Activated CD8-positive, alpha-beta T cell treated with anti-CD3 and anti-CD28 coated beads for 36 hours (primary cell): ENCODE measurements around the gene QRSL1. TPM values are rescaled to one million over a fixed set of nuclear protein-coding genes. Genes with fewer than 3 reads are reported as not detected.
A peak's percentile ranks its signal among the peaks of the same experiment; 100 is the strongest.

Source experiments
- ATAC-seq: fragments of 200-7000 bp; cut with Tn5 transposase; one replicate; pipeline ENCODE4 v1.10.0; 2021; ENCODE audit warnings: mild to moderate bottlenecking, moderate library complexity
- CTCF ChIA-PET: fragments of 350-600 bp; sonication (Branson Sonifier 250); formaldehyde crosslinking; loops from one replicate; lab custom pipeline; 2021; ENCODE audit warnings: antibody characterized with exemption; lab: Charles Lee
- POLR2A ChIA-PET: fragments of 350-600 bp; sonication (Branson Sonifier 250); formaldehyde crosslinking; loops from one replicate; lab custom pipeline; 2021; ENCODE audit warnings: antibody characterized with exemption; lab: Charles Lee
- DNase-seq: peaks from one replicate; pipeline ENCODE4 v3.0.0-alpha.2; 2020
- H3K27ac Mint-ChIP-seq: one replicate; pipeline ENCODE4 v1.8.0; 2021; ENCODE audit warnings: mild to moderate bottlenecking, mixed read lengths
- H3K27me3 Mint-ChIP-seq: one replicate; pipeline ENCODE4 v1.8.0; 2021; ENCODE audit warnings: mixed read lengths
- H3K36me3 Mint-ChIP-seq: one replicate; pipeline ENCODE4 v1.8.0; 2021; ENCODE audit warnings: low read depth, mixed read lengths
- H3K4me1 Mint-ChIP-seq: one replicate; pipeline ENCODE4 v1.8.0; 2021; ENCODE audit warnings: low read depth, mixed read lengths
- H3K4me3 Mint-ChIP-seq: one replicate; pipeline ENCODE4 v1.8.0; 2021; ENCODE audit warnings: mild to moderate bottlenecking, moderate library complexity, mixed read lengths
- H3K9me3 Mint-ChIP-seq: one replicate; pipeline ENCODE4 v1.8.0; 2021; ENCODE audit warnings: mixed read lengths
- CTCF ChIP-seq: fragments of 200-600 bp; IDR thresholded peaks from one replicate; pipeline ENCODE4 v1.8.0; 2022; ENCODE audit warnings: antibody characterized with exemption, mild to moderate bottlenecking
- intact Hi-C: fragments of 100-400 bp; cut with micrococcal nuclease; formaldehyde crosslinking; loops from one replicate; pipeline ENCODE4 v1.10.0; 2022
- total RNA-seq, 2 experiments: library from RNA; stranded (reverse); gene quantifications; one replicate each; pipeline ENCODE4 v1.2.3, GENCODE V29; 2021

QRSL1 gene
- total RNA-seq, 2 experiments from 2014 or later = 16.6 to 20.8 TPM

GRCh38 chr6:106599440-106599839, 29.9 kb upstream of the QRSL1 start:
- H3K36me3 Mint-ChIP-seq = peaks cover 15% of the 10 kb centered on the region
- H3K9me3 Mint-ChIP-seq = peaks cover 3% of the 10 kb centered on the region
- no peaks in the 10 kb centered on the region for H3K27me3 Mint-ChIP-seq
- no peak overlapping the region for H3K4me3 Mint-ChIP-seq
- H3K4me1 Mint-ChIP-seq = no peaks in the 10 kb centered on the region
- intact Hi-C loops = no loop called here
- POLR2A ChIA-PET = no interaction called here
- DNase-seq (no peak), ATAC-seq (no peak)
- TF ChIP-seq CTCF = no peak
- CTCF ChIA-PET = interaction anchor here (1.9 kb wide), 1 partner anchor 33 kb away, joined by 6 read pairs; no protein-coding TSS in a partner anchor
- H3K27ac Mint-ChIP-seq = no peak overlapping the region

GRCh38 chr6:106600329-106600728, 29.0 kb upstream of the QRSL1 start:
- ATAC-seq = no peak

GRCh38 chr6:106608080-106608668, 21.2 kb upstream of the QRSL1 start:
- peak; percentile 72 for ATAC-seq
- TF ChIP-seq CTCF = peak; percentile 87
- intact Hi-C loops = loop anchor here (5.0 kb wide), 1 partner anchor 369 kb away; no protein-coding TSS in a partner anchor
- DNase-seq = peak; percentile 26
- Mint-ChIP-seq H3K36me3 (peaks cover 5% of the 10 kb centered on the region), H3K4me3 (no peak overlapping the region), H3K27ac (no peak overlapping the region), H3K27me3 (no peaks in the 10 kb centered on the region), H3K4me1 (peaks cover 9% of the 10 kb centered on the region), H3K9me3 (no peaks in the 10 kb centered on the region)
- ChIA-PET CTCF (interaction anchor here (0.7 to 2.7 kb wide), 16 partner anchors 12 to 371 kb away, joined by 3 to 39 read pairs (median 4); no protein-coding TSS in a partner anchor), POLR2A (no interaction called here)

More at GRCh38 chr6:106600329-106600728, 29.0 kb upstream of the QRSL1 start:
- no peak for TF ChIP-seq CTCF
- Mint-ChIP-seq H3K27me3 (no peaks in the 10 kb centered on the region), H3K27ac (no peak overlapping the region), H3K36me3 (peaks cover 17% of the 10 kb centered on the region), H3K9me3 (peaks cover 3% of the 10 kb centered on the region), H3K4me3 (no peak overlapping the region), H3K4me1 (no peaks in the 10 kb centered on the region)
- ChIA-PET POLR2A (no interaction called here), CTCF (interaction anchor here (1.9 kb wide), 1 partner anchor 34 kb away, joined by 6 read pairs; no protein-coding TSS in a partner anchor)
- DNase-seq = no peak
- intact Hi-C loops = no loop called here

- DNase-seq (peak; percentile 27), ATAC-seq (no peak)
Observed at GRCh38 chr6:106609699-106610098, 19.7 kb upstream of the QRSL1 start.

More at GRCh38 chr6:106609699-106610098, 19.7 kb upstream of the QRSL1 start:
- peak; percentile 34 for TF ChIP-seq CTCF
- Mint-ChIP-seq H3K27ac (no peak overlapping the region), H3K36me3 (peaks cover 8% of the 10 kb centered on the region), H3K4me3 (no peak overlapping the region), H3K9me3 (no peaks in the 10 kb centered on the region), H3K4me1 (peaks cover 14% of the 10 kb centered on the region), H3K27me3 (no peaks in the 10 kb centered on the region)
- POLR2A ChIA-PET = interaction anchor here (1.4 kb wide), 1 partner anchor 100 kb away, joined by 4 read pairs; no protein-coding TSS in a partner anchor
- intact Hi-C loops = loop anchor here (5.0 kb wide), 1 partner anchor 368 kb away; no protein-coding TSS in a partner anchor
- CTCF ChIA-PET = interaction anchor here (0.7 to 2.7 kb wide), 10 partner anchors 11 to 418 kb away, joined by 3 to 39 read pairs (median 4); partner anchors contain the start of gene MTRES1
